PC-3 (cell line): ENCODE results near the gene CLEC16A.

Experiments used
- CTCF ChIP-seq: fragments of 300-600 bp; sonication (generic); conservative IDR thresholded peaks from 2 replicates; pipeline ENCODE4 v1.5.1; 2017; ENCODE audit warnings: antibody characterized with exemption, low read depth, mild to moderate bottlenecking, low read length
- EZH2 ChIP-seq: fragments of 300-600 bp; sonication (generic); IDR thresholded peaks from one replicate; pipeline ENCODE4 v1.6.1; 2017; ENCODE audit warnings: antibody characterized with exemption, mild to moderate bottlenecking, low read length; ENCODE audit not compliant: unreplicated experiment

GRCh38 chr16:11016524-11016988 is 72.2 kb downstream of the CLEC16A start:
- no peak for TF ChIP-seq CTCF
- no peak for TF ChIP-seq EZH2
